Activated CD8-positive, alpha-beta T cell treated with anti-CD3 and anti-CD28 coated beads, Interleukin-2, amount 10 ng/mL, durations not matched to agents 7 days and 5 days (primary cell): ENCODE data around the gene RAF1. TPM values are rescaled to one million over a fixed set of nuclear protein-coding genes. Genes with fewer than 3 reads are reported as not detected.
"Not testable (repeated sequence)": the region's sequence is repeated elsewhere in the genome, so short reads cannot be mapped to it uniquely, and the experiment has no call there.

ENCODE experiments used
- ATAC-seq: fragments of 150-1000 bp; cut with Tn5 transposase; one replicate; pipeline ENCODE4 v1.10.0; 2021; ENCODE audit warnings: moderate library complexity
- CTCF ChIA-PET: fragments of 350-600 bp; sonication (Branson Sonifier 250); formaldehyde crosslinking; loops from one replicate; lab custom pipeline; 2021; ENCODE audit warnings: antibody characterized with exemption; lab: Charles Lee
- POLR2A ChIA-PET: fragments of 350-600 bp; sonication (Branson Sonifier 250); formaldehyde crosslinking; loops from one replicate; lab custom pipeline; 2021; ENCODE audit warnings: antibody characterized with exemption; lab: Charles Lee
- DNase-seq: peaks from one replicate; pipeline ENCODE4 v3.0.0-alpha.2; 2020
- H3K27ac Mint-ChIP-seq: one replicate; pipeline ENCODE4 v1.8.0; 2021; ENCODE audit warnings: mild to moderate bottlenecking, mixed read lengths
- H3K27me3 Mint-ChIP-seq: one replicate; pipeline ENCODE4 v1.8.0; 2021; ENCODE audit warnings: low read depth, mixed read lengths
- H3K36me3 Mint-ChIP-seq: one replicate; pipeline ENCODE4 v1.8.0; 2021; ENCODE audit warnings: low read depth, mixed read lengths
- H3K4me1 Mint-ChIP-seq: one replicate; pipeline ENCODE4 v1.8.0; 2021; ENCODE audit warnings: low read depth, mixed read lengths
- H3K4me3 Mint-ChIP-seq: one replicate; pipeline ENCODE4 v1.8.0; 2021; ENCODE audit warnings: mild to moderate bottlenecking, mixed read lengths
- H3K9me3 Mint-ChIP-seq: one replicate; pipeline ENCODE4 v1.8.0; 2022; ENCODE audit warnings: mixed read lengths; ENCODE audit not compliant: insufficient read depth
- total RNA-seq, 2 experiments: library from RNA; stranded (reverse); gene quantifications; one replicate each; pipeline ENCODE4 v1.2.3, GENCODE V29; 2021

The RAF1 gene
- total RNA-seq, 2 experiments from 2014 or later, result 86.5 to 91.6 TPM

- CTCF ChIA-PET, result no interaction called here
- POLR2A ChIA-PET, result no interaction called here
- Mint-ChIP-seq H3K4me1 (peaks cover 34% of the 10 kb centered on the region), H3K36me3 (peaks cover 16% of the 10 kb centered on the region), H3K4me3 (no peak overlapping the region), H3K27ac (no peak overlapping the region), H3K27me3 (no peaks in the 10 kb centered on the region), H3K9me3 (no peaks in the 10 kb centered on the region)
- DNase-seq, result no peak
- ATAC-seq, result no peak
These were observed 7.1 kb downstream of the RAF1 start for GRCh38 chr3:12656850-12657249.

- H3K9me3 Mint-ChIP-seq, result no peaks in the 10 kb centered on the region
- H3K27me3 Mint-ChIP-seq, result no peaks in the 10 kb centered on the region
- DNase-seq (no peak), ATAC-seq (no peak)
- no peak overlapping the region for H3K27ac Mint-ChIP-seq
- H3K4me3 Mint-ChIP-seq, result no peak overlapping the region
- peaks cover 18% of the 10 kb centered on the region for H3K36me3 Mint-ChIP-seq
- peaks cover 30% of the 10 kb centered on the region for H3K4me1 Mint-ChIP-seq
- ChIA-PET POLR2A (no interaction called here), CTCF (no interaction called here)
These were observed 7.7 kb downstream of the RAF1 start for GRCh38 chr3:12656193-12656592.

- CTCF ChIA-PET, result no interaction called here
- Mint-ChIP-seq H3K4me3 (no peak overlapping the region), H3K36me3 (peaks cover 18% of the 10 kb centered on the region), H3K27ac (no peak overlapping the region), H3K4me1 (peaks cover 30% of the 10 kb centered on the region), H3K9me3 (no peaks in the 10 kb centered on the region), H3K27me3 (no peaks in the 10 kb centered on the region)
- POLR2A ChIA-PET, result no interaction called here
- ATAC-seq (no peak), DNase-seq (no peak)
These were observed 8.2 kb downstream of the RAF1 start for GRCh38 chr3:12655701-12656100.

GRCh38 chr3:12653747-12654146 is 10.2 kb downstream of the RAF1 start:
- peaks cover 15% of the 10 kb centered on the region for H3K4me1 Mint-ChIP-seq

DNA sequence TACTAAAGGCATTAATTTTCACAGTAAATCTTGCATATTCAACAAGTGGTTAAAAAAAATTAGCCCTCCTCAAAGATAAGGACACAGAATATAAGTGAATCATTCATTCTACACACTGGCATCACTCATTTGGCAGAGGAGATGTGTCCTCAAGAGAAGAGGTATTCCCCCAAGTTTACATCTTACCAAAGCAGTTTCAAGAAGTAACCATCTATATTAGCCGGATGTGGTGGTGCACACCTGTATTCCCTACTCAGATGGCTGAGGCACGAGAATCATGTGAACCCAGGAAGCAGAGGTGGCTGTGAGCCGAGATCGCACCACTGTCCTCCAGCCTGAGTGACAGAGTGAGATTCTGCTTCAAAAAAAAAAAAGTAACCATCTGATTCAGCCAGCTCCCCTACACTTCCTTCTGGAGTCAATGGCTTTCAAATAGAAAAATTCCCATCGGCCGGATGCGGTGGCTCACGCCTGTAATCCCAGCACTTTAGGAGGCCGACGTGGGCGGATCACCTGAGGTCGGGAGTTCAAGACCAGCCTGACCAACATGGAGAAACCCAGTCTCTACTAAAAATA is 15.4 kb downstream of the RAF1 start:
- ChIA-PET CTCF (interaction anchor here (0.8 kb wide), 1 partner anchor 35 kb away, joined by 3 read pairs; no protein-coding TSS in a partner anchor), POLR2A (no interaction called here)
- ATAC-seq, result no peak
- H3K4me1 Mint-ChIP-seq, result peaks cover 15% of the 10 kb centered on the region
- H3K9me3 Mint-ChIP-seq, result no peaks in the 10 kb centered on the region
- DNase-seq, result no peak
- no peak overlapping the region for H3K27ac Mint-ChIP-seq
- no peak overlapping the region for H3K4me3 Mint-ChIP-seq
- H3K36me3 Mint-ChIP-seq, result peaks cover 6% of the 10 kb centered on the region
- no peaks in the 10 kb centered on the region for H3K27me3 Mint-ChIP-seq

More at GRCh38 chr3:12653747-12654146, 10.2 kb downstream of the RAF1 start:
- Mint-ChIP-seq H3K27me3 (no peaks in the 10 kb centered on the region), H3K4me3 (no peak overlapping the region), H3K36me3 (peaks cover 15% of the 10 kb centered on the region), H3K27ac (no peak overlapping the region), H3K9me3 (no peaks in the 10 kb centered on the region)
- ChIA-PET CTCF (no interaction called here), POLR2A (interaction anchor here (1.4 kb wide), 1 partner anchor 10 kb away, joined by 4 read pairs; the partner anchor contains the start of gene RAF1)
- ATAC-seq (no peak), DNase-seq (no peak)

- ATAC-seq, result no peak
- H3K9me3 Mint-ChIP-seq, result no peaks in the 10 kb centered on the region
- H3K27ac Mint-ChIP-seq, result no peak overlapping the region
- no peak for DNase-seq
- peaks cover 22% of the 10 kb centered on the region for H3K4me1 Mint-ChIP-seq
- no peak overlapping the region for H3K4me3 Mint-ChIP-seq
- ChIA-PET CTCF (interaction anchor here (0.9 kb wide), 1 partner anchor 20 kb away, joined by 3 read pairs; no protein-coding TSS in a partner anchor), POLR2A (no interaction called here)
- H3K27me3 Mint-ChIP-seq, result no peaks in the 10 kb centered on the region
- H3K36me3 Mint-ChIP-seq, result peaks cover 21% of the 10 kb centered on the region
These were observed 19.5 kb downstream of the RAF1 start for GRCh38 chr3:12644331-12644937.

DNA sequence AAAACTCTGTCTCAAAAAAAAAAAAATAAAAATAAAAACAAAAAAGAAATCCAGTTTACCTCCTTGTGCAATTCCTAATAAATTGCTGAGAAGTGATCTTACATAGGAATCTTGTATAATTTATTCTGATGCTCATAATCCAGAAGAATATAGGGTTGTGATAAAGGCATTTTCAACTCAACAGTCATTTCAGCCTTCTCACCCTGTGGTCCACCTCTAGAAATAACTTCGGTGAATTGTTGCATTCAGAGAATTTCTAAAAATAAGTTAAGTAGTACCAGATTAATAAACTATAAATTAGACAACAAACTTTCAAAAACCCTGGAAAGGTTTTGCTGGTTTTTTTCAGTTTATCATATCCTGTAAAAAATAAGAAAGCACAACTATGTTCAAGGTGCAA is 20.2 kb downstream of the RAF1 start:
- no peaks in the 10 kb centered on the region for H3K27me3 Mint-ChIP-seq

GRCh38 chr3:12643010-12643380 is 20.9 kb downstream of the RAF1 start:
- Mint-ChIP-seq H3K4me3 (no peak overlapping the region), H3K27me3 (no peaks in the 10 kb centered on the region), H3K4me1 (peaks cover 16% of the 10 kb centered on the region), H3K27ac (no peak overlapping the region), H3K9me3 (no peaks in the 10 kb centered on the region), H3K36me3 (peaks cover 28% of the 10 kb centered on the region)
- no peak for DNase-seq
- ChIA-PET POLR2A (no interaction called here), CTCF (no interaction called here)
- no peak for ATAC-seq

More for the DNA sequence above, 20.2 kb downstream of the RAF1 start:
- peaks cover 26% of the 10 kb centered on the region for H3K36me3 Mint-ChIP-seq
- H3K4me1 Mint-ChIP-seq, result peaks cover 22% of the 10 kb centered on the region
- H3K4me3 Mint-ChIP-seq, result no peak overlapping the region
- CTCF ChIA-PET, result interaction anchor here (0.9 kb wide), 1 partner anchor 19 kb away, joined by 3 read pairs; no protein-coding TSS in a partner anchor
- no peak for ATAC-seq
- no peak overlapping the region for H3K27ac Mint-ChIP-seq
- POLR2A ChIA-PET, result no interaction called here
- H3K9me3 Mint-ChIP-seq, result no peaks in the 10 kb centered on the region
- DNase-seq, result no peak

DNA sequence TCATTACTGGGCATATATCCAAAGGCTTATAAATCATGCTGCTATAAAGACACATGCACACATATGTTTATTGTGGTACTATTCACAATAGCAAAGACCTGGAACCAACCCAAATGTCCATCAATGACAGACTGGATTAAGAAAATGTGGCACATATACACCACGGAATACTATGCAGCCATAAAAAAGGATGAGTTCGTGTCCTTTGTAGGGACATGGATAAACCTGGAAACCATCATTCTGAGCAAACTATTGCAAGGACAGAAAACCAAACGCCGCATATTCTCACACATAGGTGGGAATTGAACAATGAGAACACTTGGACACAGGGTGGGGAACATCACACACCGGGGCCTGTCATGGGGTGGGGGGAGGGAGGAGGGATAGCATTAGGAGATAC is 23.1 kb downstream of the RAF1 start:
- DNase-seq, H3K27me3 Mint-ChIP-seq, H3K4me3 Mint-ChIP-seq, CTCF ChIA-PET, ATAC-seq, H3K27ac Mint-ChIP-seq, H3K9me3 Mint-ChIP-seq, POLR2A ChIA-PET: not testable (repeated sequence)
- peaks cover 11% of the 10 kb centered on the region for H3K4me1 Mint-ChIP-seq
- peaks cover 30% of the 10 kb centered on the region for H3K36me3 Mint-ChIP-seq

DNA sequence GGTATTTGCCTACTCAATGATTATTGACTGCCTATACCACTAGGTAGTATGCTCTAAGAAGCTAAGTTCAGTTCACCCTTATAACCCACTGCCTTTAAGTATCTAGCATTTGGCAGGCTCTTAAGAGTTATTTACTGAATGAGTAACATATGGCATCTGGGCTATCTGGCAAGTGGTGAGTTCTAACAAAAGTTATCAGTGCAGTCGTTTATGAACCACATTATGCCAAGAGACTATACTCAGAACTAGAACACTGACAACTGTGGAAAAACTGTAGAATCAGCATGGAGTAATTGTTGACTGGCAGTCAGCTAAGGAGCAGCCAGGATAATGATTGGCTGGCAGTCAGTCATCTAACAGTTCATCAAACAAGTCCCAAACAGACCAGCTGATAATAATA is 25.8 kb downstream of the RAF1 start:
- POLR2A ChIA-PET, result no interaction called here
- no peak for ATAC-seq

GRCh38 chr3:12633108-12633507 is 30.8 kb downstream of the RAF1 start:
- no peak overlapping the region for H3K27ac Mint-ChIP-seq
- H3K27me3 Mint-ChIP-seq, result no peaks in the 10 kb centered on the region
- peaks cover 20% of the 10 kb centered on the region for H3K36me3 Mint-ChIP-seq
- no peak for ATAC-seq
- CTCF ChIA-PET, result no interaction called here
- POLR2A ChIA-PET, result no interaction called here
- DNase-seq, result no peak
- no peaks in the 10 kb centered on the region for H3K9me3 Mint-ChIP-seq
- H3K4me3 Mint-ChIP-seq, result no peak overlapping the region
- H3K4me1 Mint-ChIP-seq, result peaks cover 4% of the 10 kb centered on the region

More for the DNA sequence above, 25.8 kb downstream of the RAF1 start:
- peaks cover 8% of the 10 kb centered on the region for H3K4me1 Mint-ChIP-seq
- peaks cover 39% of the 10 kb centered on the region for H3K36me3 Mint-ChIP-seq
- H3K27me3 Mint-ChIP-seq, result no peaks in the 10 kb centered on the region
- DNase-seq, result no peak
- no peak overlapping the region for H3K27ac Mint-ChIP-seq
- CTCF ChIA-PET, result no interaction called here
- no peaks in the 10 kb centered on the region for H3K9me3 Mint-ChIP-seq
- H3K4me3 Mint-ChIP-seq, result no peak overlapping the region

- CTCF ChIA-PET, result no interaction called here
- peaks cover 16% of the 10 kb centered on the region for H3K36me3 Mint-ChIP-seq
- POLR2A ChIA-PET, result no interaction called here
- DNase-seq (no peak), ATAC-seq (no peak)
- H3K4me1 Mint-ChIP-seq, result peaks cover 6% of the 10 kb centered on the region
- no peak overlapping the region for H3K27ac Mint-ChIP-seq
- no peaks in the 10 kb centered on the region for H3K9me3 Mint-ChIP-seq
- H3K27me3 Mint-ChIP-seq, result no peaks in the 10 kb centered on the region
- H3K4me3 Mint-ChIP-seq, result no peak overlapping the region
These were observed 31.4 kb downstream of the RAF1 start for GRCh38 chr3:12632523-12632922.
